Measurements from ENCODE around the gene AKNA. TPM values are rescaled to one million over a fixed set of nuclear protein-coding genes. Genes with fewer than 3 reads are reported as not detected.

Gene AKNA
- total RNA-seq, 1 experiment from 2014 or later: 14.4 TPM

GRCh38 chr9:114375386-114376175, 12.2 kb downstream of the AKNA start:
- Histone ChIP-seq H3K27me3 (ENCODE audit: insufficient read depth, low read depth) (no peaks in the 10 kb centered on the region), H3K9me2 (ENCODE audit: insufficient read depth) (no peaks in the 10 kb centered on the region), H3K79me2 (ENCODE audit: low read depth) (no peaks in the 10 kb centered on the region), H4K20me1 (ENCODE audit: insufficient read depth) (no peaks in the 10 kb centered on the region), H3K4me1 (replicated peaks; ENCODE audit: insufficient read depth) (no peaks in the 10 kb centered on the region), H3K4me3 (no peak overlapping the region), H3K36me3 (ENCODE audit: low read depth) (no peaks in the 10 kb centered on the region), H3K4me2 (no peak overlapping the region), H3F3A (ENCODE audit: insufficient read depth, low read depth) (no peaks in the 10 kb centered on the region), H2AFZ (no peak overlapping the region), H3K9me3 (ENCODE audit: insufficient read depth, low read depth) (no peaks in the 10 kb centered on the region), H3K27ac (no peak overlapping the region)
- no peak for DNase-seq
- no TSS peak for BruUV-seq (replicated peaks)
- TF ChIP-seq, protein P1, sequence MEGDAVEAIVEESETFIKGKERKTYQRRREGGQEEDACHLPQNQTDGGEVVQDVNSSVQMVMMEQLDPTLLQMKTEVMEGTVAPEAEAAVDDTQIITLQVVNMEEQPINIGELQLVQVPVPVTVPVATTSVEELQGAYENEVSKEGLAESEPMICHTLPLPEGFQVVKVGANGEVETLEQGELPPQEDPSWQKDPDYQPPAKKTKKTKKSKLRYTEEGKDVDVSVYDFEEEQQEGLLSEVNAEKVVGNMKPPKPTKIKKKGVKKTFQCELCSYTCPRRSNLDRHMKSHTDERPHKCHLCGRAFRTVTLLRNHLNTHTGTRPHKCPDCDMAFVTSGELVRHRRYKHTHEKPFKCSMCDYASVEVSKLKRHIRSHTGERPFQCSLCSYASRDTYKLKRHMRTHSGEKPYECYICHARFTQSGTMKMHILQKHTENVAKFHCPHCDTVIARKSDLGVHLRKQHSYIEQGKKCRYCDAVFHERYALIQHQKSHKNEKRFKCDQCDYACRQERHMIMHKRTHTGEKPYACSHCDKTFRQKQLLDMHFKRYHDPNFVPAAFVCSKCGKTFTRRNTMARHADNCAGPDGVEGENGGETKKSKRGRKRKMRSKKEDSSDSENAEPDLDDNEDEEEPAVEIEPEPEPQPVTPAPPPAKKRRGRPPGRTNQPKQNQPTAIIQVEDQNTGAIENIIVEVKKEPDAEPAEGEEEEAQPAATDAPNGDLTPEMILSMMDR (conservative IDR thresholded peaks at IDR 0.05): no peak
- no peak for TF ChIP-seq EZH2 (IDR thresholded peaks at IDR 0.05; ENCODE audit: low read depth)
- CTCF ChIA-PET: no interaction called here
- POLR2A ChIA-PET (ENCODE audit: unreplicated experiment): no interaction called here
- intact Hi-C loops (cut with micrococcal nuclease; ENCODE audit: unreplicated experiment): no loop called here

DNA sequence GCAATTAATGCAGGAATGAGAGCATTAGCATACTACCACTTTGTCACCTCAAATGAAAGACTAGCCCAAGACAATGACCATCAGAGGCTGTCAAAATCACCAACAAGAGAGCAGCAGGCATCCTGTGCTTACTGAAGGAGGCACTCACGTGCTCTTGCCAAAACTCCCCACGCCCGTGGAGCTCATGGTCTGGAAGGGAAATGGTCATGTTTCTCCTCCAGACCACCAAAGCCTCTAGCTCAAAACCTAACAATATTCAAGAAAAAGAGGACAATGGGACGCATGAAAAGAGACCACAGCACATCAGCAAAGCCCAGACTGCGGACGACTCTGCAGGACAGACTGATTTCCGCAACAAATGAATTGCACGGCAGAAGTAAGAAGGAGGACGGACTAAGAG, 12.8 kb downstream of the AKNA start:
- BruUV-seq (replicated peaks): no TSS peak
- intact Hi-C loops (cut with micrococcal nuclease; ENCODE audit: unreplicated experiment): no loop called here
- H2AFZ ChIP-seq: no peak overlapping the region
- no peaks in the 10 kb centered on the region for H3F3A ChIP-seq (ENCODE audit: insufficient read depth, low read depth)
- CTCF ChIA-PET: no interaction called here
- POLR2A ChIA-PET (ENCODE audit: unreplicated experiment): no interaction called here
- H3K4me2 ChIP-seq: no peak overlapping the region
- TF ChIP-seq, protein P1 (conservative IDR thresholded peaks at IDR 0.05): no peak
- no peak for TF ChIP-seq EZH2 (IDR thresholded peaks at IDR 0.05; ENCODE audit: low read depth)
- no peaks in the 10 kb centered on the region for H3K36me3 ChIP-seq (ENCODE audit: low read depth)
- DNase-seq: no peak
- H3K4me1 ChIP-seq (replicated peaks; ENCODE audit: insufficient read depth): no peaks in the 10 kb centered on the region
- H3K9me3 ChIP-seq (ENCODE audit: insufficient read depth, low read depth): no peaks in the 10 kb centered on the region
- no peaks in the 10 kb centered on the region for H3K79me2 ChIP-seq (ENCODE audit: low read depth)
- no peaks in the 10 kb centered on the region for H3K27me3 ChIP-seq (ENCODE audit: insufficient read depth, low read depth)
- H3K9me2 ChIP-seq (ENCODE audit: insufficient read depth): no peaks in the 10 kb centered on the region
- no peak overlapping the region for H3K27ac ChIP-seq
- no peak overlapping the region for H3K4me3 ChIP-seq
- H4K20me1 ChIP-seq (ENCODE audit: insufficient read depth): no peaks in the 10 kb centered on the region

- intact Hi-C loops (cut with micrococcal nuclease; ENCODE audit: unreplicated experiment): no loop called here
- no peaks in the 10 kb centered on the region for H3F3A ChIP-seq (ENCODE audit: insufficient read depth, low read depth)
- H3K27ac ChIP-seq: no peak overlapping the region
- no peak for TF ChIP-seq EZH2 (IDR thresholded peaks at IDR 0.05; ENCODE audit: low read depth)
- TF ChIP-seq, protein P1 (conservative IDR thresholded peaks at IDR 0.05): no peak
- H3K4me3 ChIP-seq: no peak overlapping the region
- DNase-seq: no peak
- BruUV-seq (replicated peaks): no TSS peak
- H3K27me3 ChIP-seq (ENCODE audit: insufficient read depth, low read depth): no peaks in the 10 kb centered on the region
- no peak overlapping the region for H3K4me2 ChIP-seq
- ChIA-PET CTCF (no interaction called here), POLR2A (ENCODE audit: unreplicated experiment) (no interaction called here)
- H3K9me3 ChIP-seq (ENCODE audit: insufficient read depth, low read depth): no peaks in the 10 kb centered on the region
- no peaks in the 10 kb centered on the region for H4K20me1 ChIP-seq (ENCODE audit: insufficient read depth)
- H3K4me1 ChIP-seq (replicated peaks; ENCODE audit: insufficient read depth): no peaks in the 10 kb centered on the region
- no peaks in the 10 kb centered on the region for H3K36me3 ChIP-seq (ENCODE audit: low read depth)
- H3K79me2 ChIP-seq (ENCODE audit: low read depth): no peaks in the 10 kb centered on the region
- no peak overlapping the region for H2AFZ ChIP-seq
- no peaks in the 10 kb centered on the region for H3K9me2 ChIP-seq (ENCODE audit: insufficient read depth)
These were observed 13.6 kb downstream of the AKNA start for GRCh38 chr9:114373960-114374730.

Data from PC-9 (cell line).